Activated T-cell treated with anti-CD3 and anti-CD28 coated beads, Interleukin-2, amount 50 U/mL, for 4 hours (primary cell): ENCODE measurements around the gene MYLK. TPM values are rescaled to one million over a fixed set of nuclear protein-coding genes. Genes with fewer than 3 reads are reported as not detected.

ENCODE experiments used
- ATAC-seq, 2 donors: fragments of 200-7000 bp; cut with Tn5 transposase; one replicate each; pipeline ENCODE4 v1.10.0; 2021
- DNase-seq: peaks from one replicate; pipeline ENCODE4 v3.0.0-alpha.2; 2020
- H3K27me3 Mint-ChIP-seq: one replicate; pipeline ENCODE4 v1.8.0; 2021; ENCODE audit warnings: low read depth, mixed read lengths
- H3K36me3 Mint-ChIP-seq: one replicate; pipeline ENCODE4 v1.8.0; 2022; ENCODE audit warnings: mixed read lengths; ENCODE audit not compliant: insufficient read depth
- H3K4me1 Mint-ChIP-seq: one replicate; pipeline ENCODE4 v1.8.0; 2021; ENCODE audit warnings: low read depth, mixed read lengths
- H3K4me3 Mint-ChIP-seq: one replicate; pipeline ENCODE4 v1.8.0; 2021; ENCODE audit warnings: mild to moderate bottlenecking, moderate library complexity, mixed read lengths
- H3K9me3 Mint-ChIP-seq: one replicate; pipeline ENCODE4 v1.8.0; 2021; ENCODE audit warnings: mixed read lengths
- total RNA-seq, 3 donors: library from RNA; stranded (reverse); gene quantifications; one replicate each; pipeline ENCODE4 v1.2.1, GENCODE V29; 2021

MYLK gene
- total RNA-seq, 3 donors from 2014 or later, result 0.60 to 0.92 (median 0.68) TPM

DNA sequence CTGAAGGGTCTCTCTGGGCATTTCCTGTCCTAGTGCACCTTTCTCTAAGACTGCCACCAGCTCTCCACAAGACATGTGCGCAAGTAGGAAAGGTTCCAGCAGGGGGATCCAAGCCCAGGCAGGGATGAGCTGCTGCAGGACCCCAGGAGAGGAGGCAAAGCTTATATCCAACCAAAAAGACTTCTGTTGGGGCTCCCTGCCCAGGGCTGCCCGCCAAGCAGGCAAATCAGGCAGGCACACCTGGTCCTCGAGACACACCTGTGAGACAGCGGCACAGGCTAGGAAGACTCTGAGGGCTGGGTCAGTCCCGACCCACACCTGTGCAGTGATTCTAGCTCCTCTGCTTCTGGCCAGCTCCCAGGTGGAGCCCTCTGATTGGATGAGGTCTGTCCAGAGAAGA, 80.6 kb downstream of the MYLK start:
- DNase-seq (no peak), ATAC-seq (no peak)
- peaks cover 10% of the 10 kb centered on the region for H3K27me3 Mint-ChIP-seq
- no peaks in the 10 kb centered on the region for H3K36me3 Mint-ChIP-seq
- no peaks in the 10 kb centered on the region for H3K9me3 Mint-ChIP-seq
- H3K4me3 Mint-ChIP-seq, result no peak overlapping the region
- H3K4me1 Mint-ChIP-seq, result no peaks in the 10 kb centered on the region

DNA sequence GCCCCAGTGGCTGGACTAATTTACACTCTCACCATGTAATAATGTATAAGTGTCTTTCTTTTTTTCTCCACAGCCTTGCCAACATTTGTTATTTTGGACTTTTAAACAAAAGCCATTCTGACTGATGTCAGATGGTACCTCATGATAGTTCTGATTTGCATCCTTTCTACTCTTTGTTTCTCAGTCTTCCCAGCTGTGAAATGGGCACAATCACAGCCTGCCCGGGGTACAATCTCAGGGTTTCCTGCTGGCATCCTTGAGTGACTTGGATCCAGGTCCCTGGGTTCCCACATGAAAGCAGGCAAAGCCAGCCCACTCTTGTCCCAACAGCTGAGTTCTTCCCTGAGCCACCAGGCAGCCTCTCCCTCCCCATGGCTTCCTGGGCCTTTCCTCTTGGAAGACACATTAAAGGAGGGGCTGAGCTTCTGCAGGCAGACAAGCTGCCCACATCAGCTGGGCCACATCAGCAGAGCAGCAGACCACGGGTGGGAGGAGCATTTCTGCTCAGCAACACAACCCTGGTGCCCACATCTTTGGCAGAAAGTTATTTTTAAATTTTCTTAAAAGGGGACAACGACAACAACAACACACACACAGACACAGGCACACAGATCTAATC, 82.0 kb downstream of the MYLK start:
- Mint-ChIP-seq H3K4me1 (no peaks in the 10 kb centered on the region), H3K27me3 (peaks cover 10% of the 10 kb centered on the region), H3K36me3 (no peaks in the 10 kb centered on the region), H3K4me3 (no peak overlapping the region), H3K9me3 (no peaks in the 10 kb centered on the region)
- ATAC-seq (no peak), DNase-seq (no peak)

DNA sequence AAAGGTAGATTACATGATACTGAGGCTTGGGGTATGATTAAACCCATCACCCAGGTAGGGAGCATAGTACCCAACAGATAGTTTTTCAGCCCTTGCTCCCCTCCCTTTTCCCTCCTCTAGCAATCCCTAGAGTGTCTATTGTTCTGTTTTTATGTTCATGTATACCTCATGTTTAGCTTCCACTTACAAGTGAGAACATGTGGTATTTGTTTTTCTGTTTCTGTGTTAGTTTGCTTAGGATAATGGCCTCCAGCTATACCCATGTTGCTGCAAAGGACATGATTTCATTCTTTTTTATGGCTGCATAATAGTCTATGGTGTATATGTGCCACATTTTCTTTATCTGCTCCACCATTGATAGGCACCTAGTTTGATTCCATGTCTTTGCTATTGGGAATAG, 82.7 kb downstream of the MYLK start:
- no peaks in the 10 kb centered on the region for H3K9me3 Mint-ChIP-seq
- peaks cover 10% of the 10 kb centered on the region for H3K27me3 Mint-ChIP-seq
- no peak for ATAC-seq
- H3K4me3 Mint-ChIP-seq, result no peak overlapping the region
- H3K4me1 Mint-ChIP-seq, result no peaks in the 10 kb centered on the region
- no peaks in the 10 kb centered on the region for H3K36me3 Mint-ChIP-seq
- DNase-seq, result no peak

DNA sequence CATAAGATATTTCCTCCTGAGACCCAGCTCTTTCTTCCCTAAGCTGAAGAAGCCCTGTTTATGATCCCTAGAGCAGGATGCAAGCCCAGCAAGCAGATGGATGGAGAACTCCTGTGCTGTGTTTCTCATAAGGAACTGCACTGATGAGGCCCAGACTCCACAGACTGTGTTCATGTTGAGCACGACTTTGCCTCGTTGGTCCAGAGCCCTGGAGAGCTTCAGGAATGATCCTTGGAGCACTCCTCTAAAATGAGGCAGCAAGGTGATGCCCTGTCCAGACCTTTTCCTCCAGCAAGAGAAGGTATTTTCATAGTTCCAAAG, 83.8 kb downstream of the MYLK start:
- ATAC-seq (no peak), DNase-seq (no peak)
- H3K36me3 Mint-ChIP-seq, result no peaks in the 10 kb centered on the region
- no peaks in the 10 kb centered on the region for H3K4me1 Mint-ChIP-seq
- H3K27me3 Mint-ChIP-seq, result peaks cover 10% of the 10 kb centered on the region
- H3K4me3 Mint-ChIP-seq, result no peak overlapping the region
- H3K9me3 Mint-ChIP-seq, result no peaks in the 10 kb centered on the region

DNA sequence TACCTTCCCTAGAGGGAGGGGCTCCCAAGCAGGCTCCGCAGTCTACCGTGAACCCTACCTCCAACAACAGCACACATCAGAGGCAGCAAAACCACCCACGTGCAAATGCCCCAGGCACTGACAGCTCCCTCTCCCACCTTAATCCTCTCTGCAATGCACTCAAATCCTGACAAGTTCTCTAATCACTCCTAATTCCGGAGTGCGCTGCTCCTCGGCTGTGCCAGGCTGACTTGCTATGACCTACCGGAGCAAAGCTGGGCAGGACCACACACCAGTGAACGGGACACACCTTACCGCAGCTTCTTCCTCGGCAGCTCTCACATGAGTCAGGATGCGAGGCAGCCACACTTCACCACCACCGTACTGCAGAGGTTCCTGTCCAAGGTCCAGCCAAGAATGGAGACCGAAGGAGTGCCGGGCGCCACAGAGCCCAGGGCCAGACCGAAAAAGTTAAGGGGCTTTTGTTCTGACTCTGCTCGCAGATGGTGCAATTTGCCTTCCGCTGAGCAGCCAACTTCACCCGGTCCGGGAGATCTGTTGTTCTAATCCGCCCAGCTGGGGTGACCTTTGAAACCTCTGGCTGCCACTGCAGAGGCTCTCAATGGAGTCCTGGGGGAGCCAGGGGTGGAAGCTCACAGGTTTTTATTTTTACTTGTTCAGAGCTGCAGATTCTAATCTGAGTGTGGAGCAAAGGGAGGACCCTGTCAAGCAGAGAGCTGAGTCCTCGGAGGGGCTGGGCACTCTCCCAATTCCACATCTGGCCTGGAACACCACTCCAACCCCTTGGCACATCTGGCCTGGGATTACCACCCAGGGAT, 84.4 kb downstream of the MYLK start:
- Mint-ChIP-seq H3K4me1 (no peaks in the 10 kb centered on the region), H3K4me3 (no peak overlapping the region)

DNA sequence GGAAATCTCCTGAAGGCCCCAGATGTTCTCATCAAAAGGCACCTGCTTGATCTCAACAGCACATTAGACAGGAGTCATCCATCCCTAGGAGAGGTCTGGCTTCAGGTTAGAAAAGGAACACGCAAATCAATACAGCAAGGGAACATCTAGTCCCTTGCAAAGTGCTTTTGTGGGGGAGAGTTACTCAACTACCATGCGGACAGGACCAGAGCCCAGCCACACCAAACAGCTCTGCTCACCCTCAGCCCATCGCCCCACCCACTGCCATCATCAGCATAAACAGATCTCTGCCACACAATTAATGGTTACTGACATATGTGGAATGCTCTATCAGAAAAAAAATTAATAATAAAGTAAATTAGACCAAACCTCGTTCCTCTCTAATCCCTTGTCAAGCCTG, 85.6 kb downstream of the MYLK start:
- H3K9me3 Mint-ChIP-seq, result no peaks in the 10 kb centered on the region
- H3K36me3 Mint-ChIP-seq, result no peaks in the 10 kb centered on the region
- DNase-seq (no peak), ATAC-seq (no peak)
- H3K27me3 Mint-ChIP-seq, result peaks cover 12% of the 10 kb centered on the region
- no peaks in the 10 kb centered on the region for H3K4me1 Mint-ChIP-seq
- H3K4me3 Mint-ChIP-seq, result no peak overlapping the region

More for the DNA sequence above, 84.4 kb downstream of the MYLK start:
- no peaks in the 10 kb centered on the region for H3K9me3 Mint-ChIP-seq
- no peak for ATAC-seq
- DNase-seq, result no peak
- H3K27me3 Mint-ChIP-seq, result peaks cover 10% of the 10 kb centered on the region
- no peaks in the 10 kb centered on the region for H3K36me3 Mint-ChIP-seq

DNA sequence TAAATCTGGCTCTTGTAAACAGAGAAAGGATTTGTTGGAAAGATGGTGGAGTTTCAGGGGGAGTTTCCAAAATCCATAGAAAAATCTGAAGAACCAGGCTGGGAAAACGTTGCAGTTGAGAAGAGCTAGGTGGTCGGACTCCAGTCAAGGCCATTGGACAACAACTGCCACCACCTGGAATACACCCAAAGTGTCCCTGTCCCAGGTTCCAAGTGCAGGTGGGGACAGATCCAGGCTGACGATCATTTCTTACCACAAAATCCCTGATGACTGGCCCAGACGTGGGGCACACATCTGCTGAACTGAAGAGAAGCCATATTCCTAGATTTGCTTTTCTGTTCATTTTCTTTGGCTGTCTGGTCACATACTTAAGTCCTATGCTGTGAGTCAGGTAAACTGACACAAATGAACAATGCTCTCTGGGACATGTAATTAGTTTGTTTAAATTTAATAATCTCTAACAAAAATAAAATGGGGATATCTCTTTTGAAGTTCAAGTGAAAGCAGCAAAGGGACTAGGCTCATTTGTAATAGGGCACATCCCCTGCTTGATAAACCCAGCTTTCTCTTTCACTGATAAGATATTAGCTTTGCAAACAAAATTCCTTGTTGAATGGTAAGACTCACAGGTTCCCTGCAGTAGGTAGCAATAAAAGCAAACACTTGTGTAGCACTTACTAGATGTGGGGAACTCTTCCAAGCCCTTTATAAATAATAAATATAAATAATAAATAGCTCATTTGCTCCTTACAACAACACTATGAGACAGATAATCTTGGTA, 88.5 kb downstream of the MYLK start:
- no peak for ATAC-seq
- H3K4me1 Mint-ChIP-seq, result no peaks in the 10 kb centered on the region
- H3K27me3 Mint-ChIP-seq, result peaks cover 9% of the 10 kb centered on the region
- DNase-seq, result no peak
- H3K36me3 Mint-ChIP-seq, result no peaks in the 10 kb centered on the region
- no peak overlapping the region for H3K4me3 Mint-ChIP-seq
- H3K9me3 Mint-ChIP-seq, result no peaks in the 10 kb centered on the region

DNA sequence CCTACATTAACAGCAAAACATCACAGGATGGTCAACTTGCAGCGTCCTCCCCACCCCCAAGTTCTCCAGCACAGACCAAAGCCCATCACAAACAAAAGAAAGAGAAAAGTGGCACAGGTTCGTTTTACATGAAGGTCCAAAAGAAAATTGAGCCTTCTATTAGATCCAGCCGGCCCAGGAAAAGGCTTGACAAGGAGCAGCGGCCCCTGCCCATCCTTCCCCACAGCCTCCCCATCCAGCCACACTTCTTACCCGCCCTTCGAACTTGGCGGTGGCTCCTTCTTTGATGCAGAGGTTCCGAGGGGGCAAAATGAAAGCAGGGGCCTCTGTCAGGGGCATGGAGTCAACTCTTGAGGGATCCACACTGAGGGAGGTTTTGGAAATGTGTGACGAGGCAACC, 90.7 kb downstream of the MYLK start:
- Mint-ChIP-seq H3K4me3 (no peak overlapping the region), H3K4me1 (no peaks in the 10 kb centered on the region), H3K27me3 (peaks cover 9% of the 10 kb centered on the region), H3K36me3 (no peaks in the 10 kb centered on the region), H3K9me3 (no peaks in the 10 kb centered on the region)
- no peak for DNase-seq
- ATAC-seq, result no peak

DNA sequence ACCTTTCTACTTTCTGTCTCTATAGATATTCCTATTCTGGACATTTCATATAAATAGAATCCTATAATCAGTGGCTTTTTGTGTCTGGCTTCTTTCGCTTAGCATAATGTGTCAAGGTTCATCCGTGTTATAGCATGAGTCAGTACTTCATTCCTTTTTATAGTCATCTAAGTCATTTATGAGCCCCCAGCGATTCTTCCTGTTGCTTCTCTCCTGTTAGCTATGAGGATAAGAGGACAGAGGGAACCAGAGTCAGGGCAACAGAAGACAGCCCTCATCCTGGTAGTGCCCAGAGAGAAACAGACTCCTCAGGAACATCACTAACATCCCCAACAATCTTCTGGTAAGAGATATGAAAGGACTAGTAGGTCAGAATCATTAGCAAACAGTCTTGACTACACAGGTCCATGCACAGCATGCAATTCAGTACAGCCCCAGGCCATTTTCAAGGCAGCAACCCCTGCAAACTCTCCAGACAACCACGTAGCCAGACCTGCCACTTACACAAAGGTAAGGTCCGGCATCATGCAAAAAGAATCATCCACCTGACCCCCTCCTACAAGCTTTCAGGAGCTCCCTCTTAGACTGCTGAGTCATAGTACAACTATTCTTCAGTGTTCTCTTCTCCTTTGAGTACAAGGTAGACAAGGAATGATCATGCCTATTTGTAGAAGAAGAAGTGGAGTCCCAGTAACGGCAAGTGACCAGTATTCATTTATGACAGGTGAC, 91.5 kb downstream of the MYLK start:
- Mint-ChIP-seq H3K9me3 (no peaks in the 10 kb centered on the region), H3K4me3 (no peak overlapping the region), H3K27me3 (peaks cover 9% of the 10 kb centered on the region), H3K4me1 (no peaks in the 10 kb centered on the region), H3K36me3 (no peaks in the 10 kb centered on the region)
- no peak for ATAC-seq
- no peak for DNase-seq

DNA sequence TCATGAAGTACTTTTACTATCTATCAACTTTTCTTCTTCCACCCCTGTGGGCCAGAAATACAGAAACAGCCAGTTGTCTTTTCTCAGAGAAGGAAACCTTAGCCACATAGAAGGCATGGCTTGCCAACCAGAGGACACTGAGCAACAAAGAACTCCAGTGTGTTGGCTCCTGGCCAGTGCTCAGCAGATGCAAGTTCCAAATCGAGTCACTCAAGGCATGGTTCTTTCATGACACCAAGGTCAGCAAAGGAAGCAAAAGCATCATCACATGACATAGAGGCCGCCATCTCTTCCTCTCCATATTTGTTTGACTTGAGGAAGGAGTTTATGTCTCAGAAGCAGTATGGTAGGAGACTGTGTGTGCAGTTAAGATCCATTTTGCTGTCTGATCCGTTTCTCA, 92.2 kb downstream of the MYLK start:
- Mint-ChIP-seq H3K4me1 (no peaks in the 10 kb centered on the region), H3K4me3 (no peak overlapping the region), H3K27me3 (peaks cover 9% of the 10 kb centered on the region), H3K9me3 (no peaks in the 10 kb centered on the region), H3K36me3 (no peaks in the 10 kb centered on the region)
- ATAC-seq (no peak), DNase-seq (no peak)

DNA sequence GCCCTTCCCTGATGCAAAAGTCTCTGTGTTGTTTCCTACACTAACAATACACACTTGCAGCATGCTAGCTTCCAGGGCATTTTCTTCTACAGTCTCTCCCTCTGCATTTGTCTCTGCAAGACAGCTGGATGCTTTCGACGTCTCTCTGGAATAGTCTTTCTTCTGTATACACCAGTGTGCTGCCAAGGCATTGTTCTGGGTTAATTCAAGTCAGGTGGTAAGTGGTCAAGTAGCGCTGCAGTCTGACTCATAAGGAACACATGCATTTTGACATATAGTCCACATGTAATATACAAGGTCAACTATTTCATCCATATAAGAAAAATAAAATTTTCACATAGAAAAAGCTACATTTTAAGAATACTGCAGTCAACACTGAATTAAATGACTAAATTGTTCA, 92.7 kb downstream of the MYLK start:
- H3K27me3 Mint-ChIP-seq, result peaks cover 9% of the 10 kb centered on the region
- no peaks in the 10 kb centered on the region for H3K9me3 Mint-ChIP-seq
- ATAC-seq, result no peak

DNA sequence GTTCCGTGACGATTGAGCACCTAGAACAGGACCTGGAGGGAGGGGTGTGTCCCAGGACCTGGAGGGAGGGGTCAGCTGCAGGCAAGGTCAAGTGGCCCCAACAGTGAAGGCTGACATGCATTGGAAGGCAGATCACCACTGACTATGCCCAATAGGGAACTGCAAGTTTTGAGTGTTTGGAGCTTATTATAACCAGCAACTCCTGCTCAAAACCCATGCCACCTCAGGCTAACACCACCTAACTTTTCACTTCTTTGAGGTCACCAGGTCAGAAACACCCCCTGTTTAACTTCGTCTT, 93.1 kb downstream of the MYLK start:
- no peaks in the 10 kb centered on the region for H3K9me3 Mint-ChIP-seq
- no peaks in the 10 kb centered on the region for H3K36me3 Mint-ChIP-seq
- peaks cover 9% of the 10 kb centered on the region for H3K27me3 Mint-ChIP-seq
- no peak for ATAC-seq
- no peak overlapping the region for H3K4me3 Mint-ChIP-seq
- no peaks in the 10 kb centered on the region for H3K4me1 Mint-ChIP-seq
- no peak for DNase-seq

More for the DNA sequence above, 92.7 kb downstream of the MYLK start:
- H3K36me3 Mint-ChIP-seq, result no peaks in the 10 kb centered on the region
- no peak overlapping the region for H3K4me3 Mint-ChIP-seq
- H3K4me1 Mint-ChIP-seq, result no peaks in the 10 kb centered on the region
- DNase-seq, result no peak

DNA sequence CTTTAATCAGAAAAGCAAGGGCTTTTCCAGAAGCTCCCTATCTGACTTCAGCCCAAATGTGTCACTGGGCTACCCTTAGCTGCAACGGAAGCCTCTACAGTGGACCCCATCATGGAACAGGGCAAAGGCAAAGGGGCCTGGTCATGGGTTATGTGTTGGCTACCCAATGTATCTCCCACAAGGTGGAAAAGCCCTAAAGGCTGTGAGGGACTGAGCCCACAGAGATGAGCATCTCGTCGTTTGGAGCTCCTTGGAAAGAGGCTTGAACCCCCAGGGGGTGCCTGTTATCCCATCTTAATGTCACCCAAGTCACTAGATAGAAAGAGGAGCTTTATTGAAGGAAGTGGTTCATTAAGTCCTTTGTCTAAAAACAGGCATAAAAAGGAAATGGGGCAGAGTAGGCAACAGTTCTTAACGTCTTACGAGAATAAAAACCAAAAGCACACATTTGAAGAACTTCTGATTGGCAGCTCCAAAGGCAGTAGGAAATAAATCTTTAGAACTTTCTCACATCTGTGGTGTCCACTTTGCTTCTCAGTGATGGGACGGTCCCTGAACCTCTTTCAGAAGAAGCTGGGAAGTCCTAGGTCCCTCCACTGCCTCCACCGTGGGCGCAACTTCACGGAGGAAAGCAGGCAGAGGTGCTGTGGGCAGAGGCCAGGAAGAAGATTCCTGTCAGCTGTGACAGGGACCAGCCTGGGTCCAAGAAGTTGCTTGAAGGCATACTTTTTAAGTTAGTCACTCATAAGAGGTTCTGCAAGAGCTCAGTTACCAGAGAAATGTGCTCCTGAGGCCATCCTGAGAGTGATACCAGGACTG, 93.7 kb downstream of the MYLK start:
- ATAC-seq, result no peak

DNA sequence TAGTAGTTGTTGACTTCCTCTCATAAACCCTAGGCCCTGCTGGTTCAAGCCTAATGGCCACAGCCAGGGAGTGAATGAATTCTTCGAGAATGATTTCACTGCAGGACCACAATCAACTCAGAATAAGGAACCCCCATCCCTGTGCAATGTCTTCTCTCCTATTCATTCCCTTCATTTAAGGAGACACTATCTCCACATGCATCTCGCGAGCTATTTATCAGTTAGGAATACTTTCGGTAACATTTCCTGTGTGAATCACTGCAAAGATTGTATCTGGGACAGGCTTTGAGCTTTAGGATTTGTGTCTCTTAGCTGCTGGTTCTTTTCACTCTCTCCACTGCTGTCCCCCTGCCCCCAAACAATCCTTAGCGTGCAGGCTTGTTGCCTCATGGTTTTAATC, 94.4 kb downstream of the MYLK start:
- no peaks in the 10 kb centered on the region for H3K36me3 Mint-ChIP-seq
- no peak overlapping the region for H3K4me3 Mint-ChIP-seq
- no peaks in the 10 kb centered on the region for H3K4me1 Mint-ChIP-seq
- H3K9me3 Mint-ChIP-seq, result no peaks in the 10 kb centered on the region
- ATAC-seq (no peak), DNase-seq (no peak)
- H3K27me3 Mint-ChIP-seq, result peaks cover 9% of the 10 kb centered on the region

More for the DNA sequence above, 93.7 kb downstream of the MYLK start:
- no peak for DNase-seq
- Mint-ChIP-seq H3K36me3 (no peaks in the 10 kb centered on the region), H3K27me3 (peaks cover 9% of the 10 kb centered on the region), H3K4me1 (no peaks in the 10 kb centered on the region), H3K9me3 (no peaks in the 10 kb centered on the region), H3K4me3 (no peak overlapping the region)
